ENCODE data around the gene NLRP9. TPM values are rescaled to one million over a fixed set of nuclear protein-coding genes. Genes with fewer than 3 reads are reported as not detected.
"Not testable (repeated sequence)": the region's sequence is repeated elsewhere in the genome, so short reads cannot be mapped to it uniquely, and the experiment has no call there.

The NLRP9 gene
- total RNA-seq, 4 donors from 2014 or later: not detected

DNA sequence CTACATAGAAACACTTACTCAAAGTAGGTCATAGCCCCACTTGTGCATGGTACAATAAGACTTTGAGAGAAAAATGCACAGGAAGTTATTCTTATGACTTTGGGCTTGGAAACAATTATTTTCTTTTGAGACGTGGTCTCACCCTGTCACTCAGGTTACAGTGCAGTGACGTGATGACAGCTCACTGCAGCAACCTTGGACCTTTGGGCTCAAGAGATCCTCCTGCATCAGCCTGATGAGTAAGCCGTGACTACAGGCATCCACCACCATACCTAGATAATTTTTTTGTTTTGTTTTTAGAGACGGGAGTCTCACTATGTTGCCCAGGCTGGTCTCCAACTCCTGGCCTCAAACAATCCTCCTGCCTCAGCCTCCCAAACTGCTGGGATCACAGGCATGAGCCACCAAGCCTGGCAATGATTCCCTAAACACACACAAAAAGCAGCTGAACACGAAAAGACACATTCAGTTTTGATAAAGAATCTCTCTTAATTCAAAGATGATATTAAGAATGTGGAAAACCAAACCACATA is 17.9 kb downstream of the NLRP9 start:
- Histone ChIP-seq H3K4me1 (no peaks in the 10 kb centered on the region), H3K9me3 (peaks cover 0 to 18% (median 0%) of the 10 kb centered on the region in 3 donors), H3K4me3 (no peak overlapping the region), H3K27ac (no peak overlapping the region), H3K27me3 (peaks cover 58% of the 10 kb centered on the region), H3K36me3 (no peaks in the 10 kb centered on the region)
- TF ChIP-seq POLR2A (IDR thresholded peaks at IDR 0.05): no peak
- no peak for TF ChIP-seq POLR2AphosphoS5 (IDR thresholded peaks at IDR 0.05)
- ATAC-seq: no peak
- WGBS, 2 donors (ENCODE audit: low coverage in 1 of 2): 56 to 58% methylated on average over 4 to 5 of the region's 5 CpGs

DNA sequence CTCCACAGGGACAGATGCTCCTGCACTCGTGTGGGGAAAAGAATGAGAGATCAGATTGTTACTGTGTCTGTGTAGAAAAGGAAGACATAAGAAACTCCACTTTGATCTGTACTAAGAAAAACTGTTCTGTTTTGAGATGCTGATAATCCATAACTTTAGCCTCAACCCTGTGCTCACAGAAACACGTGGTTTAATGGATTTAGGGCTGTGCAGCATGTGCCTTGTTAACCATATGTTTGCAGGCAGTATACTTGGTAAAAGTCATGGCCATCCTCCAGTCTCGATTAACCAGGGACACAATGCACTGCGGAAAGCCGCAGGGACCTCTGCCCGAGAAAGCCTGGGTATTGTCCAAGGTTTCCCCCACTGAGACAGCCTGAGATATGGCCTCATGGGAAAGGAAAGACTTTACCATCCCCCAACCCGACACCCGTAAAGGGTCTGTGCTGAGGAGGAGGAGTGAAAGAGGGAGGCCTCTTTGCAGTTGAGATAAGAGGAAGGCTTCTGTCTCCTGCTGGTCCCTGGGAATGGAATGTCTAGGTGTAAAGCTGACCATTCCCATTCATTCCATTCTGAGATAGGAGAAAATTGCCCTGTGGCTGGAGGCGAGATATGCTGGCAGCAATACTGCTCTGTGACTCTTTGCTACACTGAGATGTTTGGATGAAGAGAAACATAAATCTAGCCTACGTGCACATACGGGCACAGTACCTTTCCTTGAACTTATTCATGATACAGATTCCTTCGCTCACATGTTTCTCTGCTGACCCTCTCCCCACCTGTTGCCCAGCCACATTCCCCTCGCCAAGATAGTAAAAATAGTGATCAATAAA is 20.1 kb downstream of the NLRP9 start:
- H3K36me3 ChIP-seq, H3K4me1 ChIP-seq, H3K4me3 ChIP-seq, H3K27ac ChIP-seq, ATAC-seq: not testable (repeated sequence)
- Histone ChIP-seq H3K27me3 (peaks cover 67% of the 10 kb centered on the region), H3K9me3 (peaks cover 0 to 18% (median 0%) of the 10 kb centered on the region in 3 donors)
- 44 to 64% methylated on average over 3 to 7 of the region's 13 CpGs for WGBS, 2 donors (ENCODE audit: low coverage in 1 of 2)

DNA sequence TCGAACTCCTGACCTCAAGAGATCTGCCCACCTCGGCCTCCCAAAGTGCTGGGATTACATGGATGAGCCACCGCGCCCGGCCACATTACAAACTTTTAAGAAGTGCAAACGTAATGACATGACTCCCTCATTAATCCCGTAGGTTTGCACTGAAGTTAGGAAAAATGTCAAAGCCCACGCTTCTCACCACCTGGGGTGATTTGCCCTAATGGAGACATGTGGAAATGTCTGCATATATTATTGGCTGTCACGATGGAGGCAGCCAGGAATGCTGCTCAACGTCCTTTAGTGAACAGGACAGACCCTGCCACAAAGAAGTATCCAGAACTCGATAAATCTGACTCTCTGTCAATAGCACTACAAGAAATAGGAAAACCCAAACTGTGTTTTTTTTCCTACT is 21.0 kb downstream of the NLRP9 start:
- Histone ChIP-seq H3K9me3 (peaks cover 0 to 18% (median 0%) of the 10 kb centered on the region in 3 donors), H3K27me3 (peaks cover 67% of the 10 kb centered on the region), H3K4me1 (no peaks in the 10 kb centered on the region), H3K36me3 (no peaks in the 10 kb centered on the region), H3K27ac (no peak overlapping the region), H3K4me3 (no peak overlapping the region)
- no peak for ATAC-seq
- 60 to 75% methylated on average over 1 to 9 of the region's 11 CpGs for WGBS, 2 donors (ENCODE audit: low coverage in 1 of 2)
- TF ChIP-seq POLR2AphosphoS5 (IDR thresholded peaks at IDR 0.05): no peak
- TF ChIP-seq EP300 (IDR thresholded peaks at IDR 0.05): no peak
- TF ChIP-seq, protein P1, sequence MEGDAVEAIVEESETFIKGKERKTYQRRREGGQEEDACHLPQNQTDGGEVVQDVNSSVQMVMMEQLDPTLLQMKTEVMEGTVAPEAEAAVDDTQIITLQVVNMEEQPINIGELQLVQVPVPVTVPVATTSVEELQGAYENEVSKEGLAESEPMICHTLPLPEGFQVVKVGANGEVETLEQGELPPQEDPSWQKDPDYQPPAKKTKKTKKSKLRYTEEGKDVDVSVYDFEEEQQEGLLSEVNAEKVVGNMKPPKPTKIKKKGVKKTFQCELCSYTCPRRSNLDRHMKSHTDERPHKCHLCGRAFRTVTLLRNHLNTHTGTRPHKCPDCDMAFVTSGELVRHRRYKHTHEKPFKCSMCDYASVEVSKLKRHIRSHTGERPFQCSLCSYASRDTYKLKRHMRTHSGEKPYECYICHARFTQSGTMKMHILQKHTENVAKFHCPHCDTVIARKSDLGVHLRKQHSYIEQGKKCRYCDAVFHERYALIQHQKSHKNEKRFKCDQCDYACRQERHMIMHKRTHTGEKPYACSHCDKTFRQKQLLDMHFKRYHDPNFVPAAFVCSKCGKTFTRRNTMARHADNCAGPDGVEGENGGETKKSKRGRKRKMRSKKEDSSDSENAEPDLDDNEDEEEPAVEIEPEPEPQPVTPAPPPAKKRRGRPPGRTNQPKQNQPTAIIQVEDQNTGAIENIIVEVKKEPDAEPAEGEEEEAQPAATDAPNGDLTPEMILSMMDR (IDR thresholded peaks at IDR 0.05): no peak
- TF ChIP-seq POLR2A (IDR thresholded peaks at IDR 0.05): no peak

DNA sequence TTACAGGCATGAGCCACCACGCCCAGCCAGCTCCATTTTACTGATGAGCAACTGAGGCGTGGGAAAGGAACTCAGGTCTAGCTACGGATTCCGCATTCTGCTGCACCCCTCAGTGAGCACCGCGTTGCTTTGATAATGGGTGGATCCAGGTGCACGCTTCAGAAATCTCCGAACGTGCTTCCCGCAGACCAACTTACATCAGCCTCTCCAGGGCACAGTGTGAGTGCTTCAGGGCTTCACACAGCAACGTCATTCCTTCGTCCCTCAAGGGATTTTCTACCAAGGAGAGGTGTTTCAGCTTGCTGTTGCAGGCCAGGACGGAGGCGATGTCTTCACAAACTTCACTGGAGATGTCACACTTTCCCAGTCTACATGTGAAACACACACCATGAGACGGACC is 21.7 kb downstream of the NLRP9 start:
- Histone ChIP-seq H3K4me1 (no peaks in the 10 kb centered on the region), H3K27ac (no peak overlapping the region), H3K36me3 (no peaks in the 10 kb centered on the region), H3K27me3 (peaks cover 61% of the 10 kb centered on the region), H3K9me3 (peaks cover 0 to 13% (median 0%) of the 10 kb centered on the region in 3 donors), H3K4me3 (no peak overlapping the region)
- TF ChIP-seq POLR2A (IDR thresholded peaks at IDR 0.05): no peak
- no peak for TF ChIP-seq EP300 (IDR thresholded peaks at IDR 0.05)
- TF ChIP-seq, protein P1 (IDR thresholded peaks at IDR 0.05): no peak
- no peak for TF ChIP-seq POLR2AphosphoS5 (IDR thresholded peaks at IDR 0.05)
- ATAC-seq: no peak
- 74 to 75% methylated on average over 2 to 3 of the region's 15 CpGs for WGBS, 2 donors (ENCODE audit: low coverage in 1 of 2)

DNA sequence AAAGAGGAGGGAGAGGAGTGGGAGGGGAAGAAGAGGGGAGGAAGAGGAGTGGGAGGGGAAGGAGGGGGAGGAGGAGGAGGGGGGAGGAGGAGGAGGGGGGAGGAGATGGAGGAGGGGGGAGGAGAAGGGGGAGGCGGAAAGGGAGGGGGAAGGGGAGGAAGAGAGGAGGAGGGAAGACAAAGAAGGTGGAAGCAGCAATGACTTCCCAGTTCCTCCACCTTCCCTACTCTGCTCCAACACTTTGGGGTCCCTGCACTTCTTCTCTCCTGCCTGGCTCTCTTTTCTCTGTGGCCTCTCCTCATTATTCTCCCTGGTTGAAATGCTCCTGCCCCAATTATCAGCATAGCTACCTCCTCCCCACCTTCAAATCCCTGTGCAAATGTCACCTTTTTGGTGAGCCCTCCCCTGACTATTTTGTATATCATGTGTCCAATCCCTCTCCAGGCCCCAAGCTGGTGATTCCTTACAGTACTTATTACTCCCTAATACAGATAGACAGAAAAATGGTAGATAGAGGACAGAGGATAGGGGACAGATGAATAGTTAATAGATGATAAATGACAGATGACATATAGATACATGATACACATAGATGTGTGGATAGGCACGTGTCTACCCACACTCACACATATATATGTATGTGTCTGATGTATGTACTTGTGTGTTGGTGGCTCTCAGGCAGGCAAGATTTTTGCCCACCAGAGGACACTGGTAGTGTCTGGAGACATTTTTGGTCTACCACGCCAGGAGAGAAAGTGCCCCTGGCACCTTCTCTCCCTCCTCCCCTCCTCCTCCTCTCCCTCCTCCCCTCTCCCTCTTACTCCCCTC is 25.2 kb downstream of the NLRP9 start:
- H3K9me3 ChIP-seq: no peaks in the 10 kb centered on the region
- H3K27ac ChIP-seq: no peak overlapping the region
- WGBS, 2 donors (ENCODE audit: low coverage in 1 of 2): 85 to 100% methylated on average over 2 of the region's 3 CpGs
- H3K27me3 ChIP-seq: peaks cover 28% of the 10 kb centered on the region
- no peak for ATAC-seq
- H3K36me3 ChIP-seq: no peaks in the 10 kb centered on the region
- TF ChIP-seq POLR2A (IDR thresholded peaks at IDR 0.05) (no peak), EP300 (IDR thresholded peaks at IDR 0.05) (no peak), POLR2AphosphoS5 (IDR thresholded peaks at IDR 0.05) (no peak)
- TF ChIP-seq, protein P1 (IDR thresholded peaks at IDR 0.05): no peak
- no peaks in the 10 kb centered on the region for H3K4me1 ChIP-seq
- no peak overlapping the region for H3K4me3 ChIP-seq

All from gastroesophageal sphincter (tissue), 4 donors.